HS-5 (cell line): ENCODE data around the gene PMP22.
"Not testable (repeated sequence)": the region's sequence is repeated elsewhere in the genome, so short reads cannot be mapped to it uniquely, and the experiment has no call there.

Experiments used
- DNase-seq: peaks from one replicate; pipeline ENCODE4 v3.0.0-alpha.2; 2012; ENCODE audit warnings: low read depth

PMP22 gene

DNA sequence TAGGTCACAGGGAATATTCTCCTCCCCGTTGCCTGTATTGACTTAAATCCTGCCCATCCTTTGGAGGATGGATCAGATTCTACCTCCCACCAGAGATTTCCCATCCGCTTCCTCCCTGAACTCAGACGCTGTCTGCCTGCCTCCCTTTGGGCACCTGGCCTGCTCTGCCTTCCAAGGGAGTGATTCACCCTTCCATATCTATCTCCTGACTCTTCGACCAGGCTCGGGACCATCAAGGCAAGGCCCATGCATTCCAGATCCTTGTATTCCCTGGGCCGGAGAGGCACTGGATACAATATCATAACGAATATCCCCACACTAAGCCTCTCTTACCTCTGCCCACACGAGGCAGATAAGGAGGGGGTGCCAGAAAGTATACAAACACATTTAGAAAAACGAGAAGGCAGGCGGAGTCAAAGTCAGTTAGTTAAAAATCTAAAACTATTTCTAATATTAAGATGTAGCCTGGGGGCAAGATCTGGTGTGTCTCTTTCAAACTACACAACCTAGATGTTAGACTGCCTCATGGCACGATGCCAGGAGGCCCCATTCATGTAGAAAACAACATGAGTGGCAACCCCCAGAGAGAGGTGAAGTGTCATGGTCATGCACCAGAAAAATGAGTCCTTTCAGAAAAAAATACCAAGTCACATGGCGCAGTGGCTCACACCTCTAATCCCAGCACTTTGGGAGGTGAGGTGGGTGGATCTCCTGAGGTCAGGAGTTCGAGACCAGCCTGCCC lies 9.2 kb downstream of the PMP22 start:
- DNase-seq, result no peak

DNA sequence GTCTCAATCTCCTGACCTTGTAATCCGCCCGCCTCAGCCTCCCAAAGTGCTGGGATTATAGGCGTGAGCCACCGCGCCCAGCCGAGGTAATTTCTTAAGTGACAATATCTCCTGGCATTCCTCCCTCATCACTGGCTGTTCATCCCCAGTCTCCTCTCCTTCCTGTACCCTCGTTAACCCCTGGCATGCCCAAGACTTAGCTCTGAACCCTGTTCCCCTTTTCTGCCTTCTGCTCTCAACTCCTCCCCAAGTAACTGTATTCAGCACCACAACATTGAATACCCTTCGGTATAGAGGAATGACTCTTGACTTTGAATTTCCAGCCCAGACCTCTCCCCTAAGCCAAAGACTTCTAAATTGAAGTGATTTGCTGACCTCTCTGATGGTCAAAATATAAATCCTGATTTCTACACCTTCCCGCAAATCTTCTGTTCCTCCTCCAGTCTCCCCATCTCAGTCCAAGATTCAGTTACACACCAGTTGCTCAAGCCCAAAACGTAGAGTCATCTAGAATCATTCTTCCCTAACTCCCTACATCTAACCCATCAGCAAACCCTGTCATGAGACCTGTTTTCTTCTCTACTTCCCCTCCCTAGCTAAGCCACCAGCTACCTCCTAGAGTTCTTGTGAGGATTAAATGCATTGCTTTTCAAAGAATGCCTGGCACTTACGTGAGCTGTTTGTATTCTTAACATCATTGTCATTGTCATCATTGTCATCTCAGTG lies 14.8 kb downstream of the PMP22 start:
- no peak for DNase-seq

DNA sequence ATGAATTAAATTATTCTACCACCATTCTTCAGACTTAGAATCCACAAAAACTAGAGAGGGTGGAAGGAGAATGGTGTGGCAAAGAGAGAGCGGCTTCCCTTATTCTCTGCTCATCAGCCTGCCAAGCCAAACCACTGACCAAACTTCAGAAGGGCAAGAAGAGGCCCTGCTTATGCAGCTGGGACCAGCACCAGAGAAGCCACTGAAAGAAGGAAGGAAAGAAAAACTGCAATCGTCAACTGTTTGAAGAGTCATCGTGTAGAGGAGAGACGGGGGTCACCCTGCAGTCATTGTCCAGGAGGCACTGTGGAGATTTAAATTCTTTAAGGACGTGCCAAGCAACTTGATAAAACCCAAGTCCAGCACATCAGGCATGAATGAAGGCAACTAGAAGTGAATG lies 15.6 kb downstream of the PMP22 start:
- no peak for DNase-seq

DNA sequence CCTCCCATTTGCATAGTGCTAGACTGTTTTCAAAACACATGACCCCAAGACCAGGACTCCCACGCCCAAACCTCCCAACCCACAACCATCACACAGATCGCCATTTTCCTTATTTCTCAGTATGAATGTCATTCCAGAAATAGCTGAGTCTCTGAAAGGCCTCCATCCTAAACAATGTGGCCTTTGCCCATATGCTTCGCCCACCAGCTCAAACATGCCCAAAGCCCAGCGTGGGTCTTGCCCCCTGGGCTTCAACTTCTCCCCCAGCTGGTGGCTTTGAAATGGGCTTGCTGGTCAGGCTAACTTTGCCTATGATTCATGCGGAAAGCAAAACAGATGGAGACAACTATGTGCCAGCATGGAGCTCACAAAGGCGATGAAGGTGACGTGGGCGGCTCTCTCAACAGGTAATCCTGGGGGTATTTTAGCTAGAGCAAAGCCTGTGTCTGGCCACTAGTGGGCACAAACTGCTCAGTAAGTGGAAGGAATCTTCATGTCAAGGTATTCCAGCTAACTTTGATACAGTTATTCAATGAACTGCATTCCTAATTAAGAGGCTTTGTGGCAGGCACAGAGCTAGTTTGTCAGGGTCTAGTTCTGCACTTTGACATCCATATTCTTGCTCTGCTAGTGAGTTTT lies 17.1 kb downstream of the PMP22 start:
- no peak for DNase-seq

DNA sequence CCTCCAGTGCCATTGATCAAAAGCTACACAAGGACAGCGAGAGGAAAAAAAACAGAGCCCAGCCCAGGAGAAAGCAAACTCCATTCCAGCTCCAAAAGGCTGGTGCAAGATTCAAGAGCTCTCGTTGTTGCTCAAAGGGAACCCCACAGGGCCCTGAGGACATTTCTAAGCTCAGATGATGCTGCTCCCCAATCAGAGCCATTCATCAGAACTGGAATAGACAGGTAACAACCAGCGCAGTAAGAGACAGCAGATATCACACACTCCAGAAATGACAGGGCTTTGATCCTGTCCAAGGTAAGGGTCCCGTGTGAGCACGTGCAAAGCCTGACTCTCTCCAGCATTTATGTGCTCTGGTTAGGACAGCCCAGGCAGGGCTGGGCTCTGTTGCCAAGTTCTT lies 20.1 kb downstream of the PMP22 start:
- DNase-seq, result no peak

DNA sequence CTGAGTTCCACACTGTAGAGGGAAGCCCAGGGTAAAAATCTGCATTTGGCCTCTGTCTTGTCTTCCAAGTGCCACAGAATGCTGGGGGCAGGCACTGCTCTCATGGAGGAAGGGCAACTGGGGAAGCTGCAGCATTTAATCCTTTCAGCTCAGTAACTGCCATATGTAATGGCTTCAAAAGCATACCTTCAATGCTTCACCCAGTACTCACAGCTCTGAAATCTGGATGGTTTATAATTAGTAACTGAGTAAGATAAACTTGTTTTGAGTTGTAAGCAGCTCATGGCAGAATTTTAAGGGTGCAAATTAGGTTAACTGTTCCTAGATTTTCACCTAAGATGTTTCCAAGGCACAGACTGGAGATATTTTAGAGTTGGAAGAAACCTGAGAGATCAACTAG lies 24.5 kb downstream of the PMP22 start:
- no peak for DNase-seq

DNA sequence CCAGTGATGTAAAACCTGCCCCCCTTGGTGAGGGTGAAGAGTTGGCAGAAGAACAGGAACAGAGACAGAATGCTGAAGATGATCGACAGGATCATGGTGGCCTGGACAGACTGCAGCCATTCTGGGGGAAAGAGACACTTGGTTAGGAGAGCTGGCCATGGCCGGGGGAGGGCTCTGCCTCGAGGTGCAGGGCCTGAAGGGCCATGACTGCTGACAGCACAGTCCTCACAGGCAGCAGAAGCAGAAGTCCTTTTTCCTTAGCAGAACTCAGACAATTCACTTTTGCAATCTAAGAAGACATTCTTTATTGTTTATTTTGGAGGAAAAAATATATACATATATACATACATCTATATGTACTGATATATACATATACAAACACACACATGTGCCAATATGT lies 25.6 kb downstream of the PMP22 start:
- no peak for DNase-seq

DNA sequence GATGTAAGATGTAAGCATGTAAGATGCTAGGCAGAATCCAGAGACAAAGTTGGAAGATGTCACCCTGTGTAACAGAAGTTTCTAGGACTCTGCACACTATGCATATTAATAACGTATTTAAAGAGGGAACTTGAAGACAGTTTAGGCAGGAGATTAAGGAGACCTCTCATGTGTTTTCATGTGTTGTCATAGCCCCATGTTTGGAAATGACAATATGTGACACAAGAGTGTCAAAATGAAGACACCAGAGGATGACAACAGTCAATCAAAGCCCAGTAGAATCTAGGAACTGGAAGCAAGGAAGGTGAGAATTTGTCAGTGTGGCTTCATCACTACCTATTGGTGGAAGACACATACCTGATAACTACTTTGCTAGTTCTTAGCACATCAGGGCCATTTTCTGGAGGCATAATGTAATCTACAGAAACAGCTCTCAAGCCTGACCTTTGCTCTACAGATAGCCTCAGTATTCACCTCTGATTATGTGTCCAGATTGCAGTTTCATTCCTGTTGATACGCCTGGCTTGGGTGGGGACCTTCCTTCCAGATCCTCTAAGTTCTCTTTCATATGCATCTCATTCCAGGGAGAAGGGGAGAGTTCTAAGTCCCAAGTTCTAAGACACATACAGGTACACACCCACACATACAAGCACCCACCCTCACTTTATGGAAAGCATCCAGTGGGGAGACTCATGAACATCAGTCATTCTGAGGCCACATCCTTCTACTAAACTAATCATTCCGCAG lies 26.3 kb downstream of the PMP22 start:
- DNase-seq, result no peak

DNA sequence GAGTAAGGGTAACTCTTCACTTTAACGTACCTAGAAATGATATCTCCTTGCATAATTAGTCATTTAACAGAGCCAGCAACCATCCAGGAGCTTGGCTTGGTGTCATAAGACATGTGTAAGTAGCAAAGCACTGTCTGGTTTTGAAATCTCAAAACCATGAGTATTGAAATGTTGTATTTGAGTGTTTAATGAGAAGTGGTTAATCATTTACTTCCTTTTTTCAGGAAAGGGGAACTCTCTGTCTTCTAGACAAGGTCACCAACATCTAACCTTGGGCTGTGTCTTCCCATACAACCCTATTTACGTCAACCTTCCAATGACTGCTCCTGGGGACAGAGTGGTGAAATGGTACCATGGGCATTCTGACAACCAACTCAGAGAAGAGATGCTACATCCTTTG lies 27.1 kb downstream of the PMP22 start:
- DNase-seq, result no peak

DNA sequence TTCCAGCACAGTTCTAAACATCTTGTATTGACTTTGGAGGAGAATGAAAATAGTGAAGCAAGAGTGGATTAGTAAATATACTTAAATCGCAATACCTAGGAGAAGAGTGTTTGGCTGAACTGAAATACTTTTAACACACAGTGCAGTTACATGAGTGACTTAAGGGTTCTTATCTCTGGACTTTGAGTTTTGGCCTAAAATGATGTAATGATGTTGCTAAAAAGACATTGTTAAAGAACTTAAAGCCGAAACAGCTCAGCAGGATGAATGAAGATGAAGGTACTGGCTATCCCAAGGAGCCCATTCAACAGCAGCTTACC lies 28.1 kb downstream of the PMP22 start:
- DNase-seq, result no peak

DNA sequence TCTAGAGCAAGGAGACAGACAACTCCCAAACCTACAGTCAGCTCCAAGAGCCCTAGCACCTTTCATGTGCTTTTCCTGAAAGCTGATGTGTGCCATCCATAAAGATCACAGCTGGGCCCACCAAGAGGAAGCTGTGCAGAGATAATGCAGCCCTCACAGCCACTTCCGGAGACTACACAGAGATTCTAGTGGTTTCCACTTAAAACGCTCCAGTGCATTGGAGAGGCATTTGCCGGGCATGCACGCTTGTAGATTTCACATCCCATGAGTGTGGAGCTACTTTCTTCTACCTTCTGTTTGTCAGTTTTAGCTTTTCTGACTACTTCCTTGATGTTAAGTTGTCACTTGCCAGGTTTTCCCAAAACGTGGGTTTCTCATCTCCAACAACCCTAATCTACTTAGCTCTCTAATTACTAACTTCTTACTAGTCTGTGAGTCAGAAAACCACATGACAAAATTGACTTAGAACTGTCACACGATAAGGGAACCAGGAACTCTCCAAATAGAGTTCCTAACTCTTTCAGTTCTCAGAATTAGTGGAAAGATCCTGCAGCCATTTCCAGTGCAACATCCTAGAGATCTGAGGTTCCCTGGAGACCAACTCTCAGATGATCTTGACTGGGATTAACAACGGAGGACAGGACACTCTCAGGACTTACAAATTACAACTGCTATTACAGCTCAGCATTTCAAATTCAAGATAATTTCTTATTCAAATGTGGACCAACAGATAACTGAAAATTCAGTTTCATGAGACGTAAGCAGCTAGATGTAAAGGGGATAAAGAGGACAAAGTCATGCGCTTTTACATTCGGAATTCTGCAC lies 28.6 kb downstream of the PMP22 start:
- no peak for DNase-seq

DNA sequence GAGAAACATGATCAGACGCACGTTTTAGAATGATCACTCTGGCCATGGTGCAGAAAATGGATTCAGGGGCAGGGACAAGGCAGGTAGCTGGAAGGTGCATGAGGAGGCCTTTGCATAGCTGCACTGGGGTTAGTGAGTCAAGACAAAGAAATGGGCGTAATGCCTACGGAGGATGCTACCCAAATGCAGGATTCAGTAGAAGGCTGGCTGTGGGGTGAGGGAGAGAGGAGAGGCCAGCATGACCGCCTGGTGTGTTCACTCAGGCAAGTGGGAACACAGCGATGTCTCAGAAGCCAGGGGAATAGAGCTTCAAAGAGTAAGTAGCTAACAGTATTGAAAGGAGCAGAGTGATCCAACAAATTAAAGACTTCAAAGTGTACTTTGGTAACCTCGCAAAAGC lies 31.2 kb downstream of the PMP22 start:
- DNase-seq, result no peak

DNA sequence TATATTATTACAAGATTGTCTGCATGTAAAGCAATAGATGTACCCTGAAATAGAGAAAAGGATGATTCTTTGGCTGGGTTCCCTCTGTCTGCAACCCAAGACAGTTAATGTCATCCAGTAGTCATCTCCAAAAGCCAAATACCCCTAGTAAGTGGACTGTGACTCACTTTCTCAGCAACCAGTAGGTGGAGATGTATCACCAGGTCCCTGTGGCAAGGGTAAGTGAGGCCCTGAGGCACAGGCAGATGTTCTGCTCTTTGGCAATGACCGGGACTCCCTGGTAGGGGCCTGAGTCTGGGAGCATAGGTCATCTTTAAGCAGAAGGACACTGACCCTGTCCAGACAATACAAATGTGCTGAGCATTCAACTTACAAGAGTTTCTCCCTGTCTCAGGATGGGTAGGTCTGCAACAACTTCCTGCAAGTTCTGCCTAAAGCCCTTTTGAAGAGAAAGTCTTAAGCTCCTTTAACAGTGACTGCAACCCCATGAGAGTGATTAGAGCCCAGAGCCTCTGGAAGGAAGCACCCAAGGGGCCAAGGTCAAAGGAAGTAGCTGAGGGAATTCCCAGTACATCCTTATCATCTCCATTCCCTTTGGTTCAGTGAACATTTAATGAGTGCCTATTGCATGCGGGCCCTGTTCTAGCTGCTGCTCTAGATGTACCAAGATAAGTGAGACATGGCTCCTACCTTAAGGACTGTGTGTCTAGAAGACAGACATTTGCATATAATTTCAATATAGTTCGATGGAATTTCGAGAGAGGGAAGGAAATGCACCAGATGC lies 31.9 kb downstream of the PMP22 start:
- peak; percentile 47 for DNase-seq

DNA sequence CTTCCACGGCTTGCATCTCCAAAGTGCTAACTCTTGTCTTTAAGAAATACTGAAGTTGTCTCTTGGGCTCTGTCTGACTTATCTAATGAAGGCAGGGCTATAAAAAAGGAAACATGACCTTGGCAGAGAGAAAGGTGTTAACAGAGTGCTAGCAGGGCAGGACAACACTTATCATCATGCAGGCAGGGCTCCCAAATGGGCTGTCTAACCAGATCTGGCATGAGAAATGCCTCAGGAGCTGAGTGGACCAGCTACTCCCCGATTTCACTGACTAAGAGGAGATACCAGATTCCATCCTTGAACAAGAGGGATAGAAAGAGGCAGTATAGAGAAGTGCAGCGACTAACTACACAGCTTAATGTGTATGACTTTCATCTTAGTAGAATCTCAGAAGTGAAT lies 32.6 kb downstream of the PMP22 start:
- no peak for DNase-seq

DNA sequence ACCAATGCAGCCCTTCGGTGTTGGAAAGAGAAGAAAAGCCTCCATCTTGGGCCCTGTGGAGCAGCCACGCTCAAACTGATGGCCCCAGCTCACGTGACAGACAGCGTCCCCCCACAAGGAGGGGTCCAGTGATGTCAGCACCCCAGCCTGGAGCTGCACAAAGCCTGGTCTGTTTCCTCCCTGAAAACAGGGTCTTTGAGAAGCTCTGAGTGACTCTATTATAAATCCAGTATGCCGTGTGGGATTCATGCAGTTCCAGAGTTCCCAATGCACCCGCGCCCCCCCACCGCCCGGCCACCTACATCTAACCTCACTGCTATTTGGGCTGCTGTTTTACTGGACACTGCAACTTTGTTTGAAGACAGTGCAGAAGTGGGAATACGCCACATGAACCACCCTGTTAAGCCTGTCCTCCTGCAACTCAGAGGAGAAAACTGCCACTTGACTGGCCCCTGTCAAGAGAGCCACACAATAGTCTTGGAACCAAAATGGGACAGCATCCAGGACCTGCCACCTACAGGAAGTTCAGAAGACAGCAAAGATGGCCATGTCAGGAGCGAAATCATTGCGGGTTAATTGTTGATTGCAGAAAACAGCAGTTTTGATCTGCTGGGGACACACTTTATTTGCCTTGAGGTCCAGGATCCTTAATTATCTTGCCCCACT lies 33.1 kb downstream of the PMP22 start:
- DNase-seq, result no peak

DNA sequence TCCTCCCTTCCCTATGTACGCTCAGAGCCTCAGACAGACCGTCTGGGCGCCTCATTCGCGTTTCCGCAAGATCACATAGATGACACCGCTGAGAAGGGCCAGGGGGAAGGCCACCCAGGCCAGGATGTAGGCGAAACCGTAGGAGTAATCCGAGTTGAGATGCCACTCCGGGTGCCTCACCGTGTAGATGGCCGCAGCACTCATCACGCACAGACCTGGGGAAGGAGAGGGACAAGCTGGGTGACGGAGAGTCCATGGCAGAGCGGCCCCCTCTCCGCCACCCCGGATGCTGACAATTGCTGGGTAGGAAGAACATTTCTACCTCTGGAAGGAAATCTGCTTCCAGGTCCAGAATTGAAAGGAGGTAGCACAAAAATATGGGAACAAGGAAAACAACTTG lies 34.3 kb downstream of the PMP22 start:
- DNase-seq, result no peak

DNA sequence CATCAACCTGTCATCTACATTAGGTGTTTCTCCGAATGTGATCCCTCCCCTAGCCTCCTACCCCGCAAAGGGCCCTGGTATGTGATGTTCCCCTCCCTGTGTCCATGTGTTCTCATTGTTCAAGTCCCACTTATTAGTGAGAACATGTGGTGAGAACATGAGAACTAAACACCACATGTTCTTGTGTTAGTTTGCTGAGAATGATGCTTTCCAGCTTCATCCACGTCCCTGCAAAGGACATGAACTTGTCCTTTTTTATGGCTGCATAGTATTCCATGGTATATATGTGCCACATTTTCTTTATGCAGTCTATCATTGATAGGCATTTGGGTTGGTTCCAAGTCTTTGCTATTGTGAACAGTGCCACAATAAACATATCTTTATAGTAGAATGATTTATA lies 43.3 kb downstream of the PMP22 start:
- DNase-seq, result not testable (repeated sequence)

DNA sequence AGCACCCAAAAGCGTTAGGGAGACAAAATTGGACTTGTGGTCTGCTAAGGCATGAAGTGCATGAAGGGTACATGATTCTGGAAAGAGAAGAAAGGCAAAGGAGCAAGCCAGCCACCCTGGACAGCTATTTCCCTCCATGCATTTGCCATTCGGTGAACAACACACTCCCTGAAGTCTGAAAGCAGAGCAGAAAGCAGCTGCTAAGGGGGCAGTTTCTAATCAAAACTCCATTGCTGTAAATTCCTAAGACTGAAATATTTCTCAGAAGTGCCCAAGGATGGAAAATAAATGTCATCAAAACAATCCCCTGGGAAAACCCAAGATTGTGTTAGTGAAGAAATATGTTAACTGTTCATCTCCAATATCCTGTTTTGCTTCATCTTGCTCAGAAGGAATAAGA lies 44.3 kb downstream of the PMP22 start:
- DNase-seq, result no peak

DNA sequence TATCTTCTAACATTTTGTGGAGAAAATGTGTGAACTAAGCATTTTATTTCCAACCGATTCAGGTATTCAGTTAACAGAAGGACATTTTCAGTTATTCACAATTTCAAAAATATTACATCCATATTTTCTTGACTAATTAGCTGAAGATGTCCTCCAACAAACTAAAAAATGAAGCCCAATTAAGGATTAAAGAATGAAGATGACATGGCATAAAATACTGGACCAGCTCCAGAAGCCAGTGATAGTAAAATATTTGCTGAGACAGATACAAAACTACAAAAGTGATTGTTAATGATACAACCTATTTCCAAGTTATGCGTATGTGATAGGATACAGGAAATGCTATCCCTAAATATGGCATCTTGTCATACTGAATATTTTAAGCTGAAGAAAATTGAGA lies 48.6 kb downstream of the PMP22 start:
- DNase-seq, result no peak

DNA sequence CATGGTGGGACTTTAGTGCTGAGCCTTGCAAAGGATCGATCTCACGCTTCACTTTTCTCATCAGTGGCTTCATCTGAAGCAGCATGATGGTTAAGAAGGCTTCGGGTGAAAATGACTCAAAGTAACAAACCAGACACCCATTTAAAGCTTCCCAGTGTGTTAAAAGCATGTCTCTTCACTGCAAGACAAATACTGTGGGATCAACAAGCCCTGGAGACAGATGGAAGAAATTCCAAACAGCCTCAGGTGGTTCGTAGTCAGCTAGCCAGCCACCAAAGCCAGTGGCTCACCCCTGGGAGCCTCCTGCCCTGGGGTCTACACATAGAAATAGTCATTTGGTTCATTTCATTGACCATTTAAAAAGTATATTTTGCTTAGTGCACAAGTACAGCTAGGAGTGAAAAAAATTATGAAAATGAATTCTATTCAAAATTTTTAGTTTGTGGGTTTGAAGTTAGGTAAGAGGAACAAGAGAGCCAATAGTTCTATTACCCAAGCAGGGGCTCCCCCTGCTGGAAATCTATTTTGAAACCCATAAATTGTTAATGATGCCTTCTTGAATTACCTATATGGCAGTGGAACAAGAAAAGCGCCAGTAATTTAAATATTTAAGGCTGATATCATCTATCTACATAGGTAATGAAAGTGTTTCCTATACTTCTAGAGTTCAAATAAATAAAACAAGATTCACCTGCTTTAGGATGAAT lies 51.6 kb downstream of the PMP22 start:
- no peak for DNase-seq
